Inflammatory macrophage (primary cell): ENCODE results near the gene RFTN1.

Source experiments
- DNase-seq, 2 donors: peaks; one replicate each; pipeline ENCODE4 v3.0.0-alpha.2; 2020 to 2022

RFTN1 gene

DNA sequence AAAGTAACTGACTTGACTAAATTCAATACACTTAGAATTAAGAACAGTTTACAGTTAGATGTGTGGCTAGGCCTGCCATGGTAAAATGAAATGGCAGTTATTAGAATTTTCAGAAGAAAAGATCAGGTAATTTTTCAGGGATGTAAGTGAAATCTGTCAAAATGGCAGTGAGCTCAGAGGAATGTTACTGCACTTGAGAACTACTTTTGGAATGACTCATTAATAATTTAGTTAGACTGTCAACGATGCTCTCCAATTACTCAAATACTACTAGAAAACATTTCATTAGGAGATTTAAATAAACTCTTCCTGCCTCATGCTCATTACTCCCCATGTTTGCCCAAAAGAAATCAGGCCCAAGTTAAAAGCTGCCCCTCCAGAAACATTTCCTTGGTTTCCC lies 84.4 kb downstream of the RFTN1 start:
- DNase-seq, result no peak

DNA sequence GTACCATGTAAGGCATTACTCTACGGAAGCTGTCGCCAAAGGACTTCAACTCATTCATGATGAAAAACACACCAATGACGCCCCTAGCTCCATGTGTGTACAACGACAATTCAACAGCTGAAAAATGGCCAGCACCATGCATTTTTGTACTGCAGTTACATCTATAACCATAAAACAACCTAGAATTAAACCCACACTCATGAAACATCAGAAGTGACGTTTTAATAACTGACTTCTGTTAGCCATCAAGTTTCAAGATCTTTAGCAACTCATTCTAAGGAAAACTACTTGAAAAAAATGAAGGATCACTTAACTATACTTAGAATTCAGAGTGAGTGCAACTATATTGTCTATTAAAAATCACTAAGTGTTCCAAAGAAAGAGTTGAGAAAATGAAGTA lies 84.9 kb downstream of the RFTN1 start:
- no peak for DNase-seq

DNA sequence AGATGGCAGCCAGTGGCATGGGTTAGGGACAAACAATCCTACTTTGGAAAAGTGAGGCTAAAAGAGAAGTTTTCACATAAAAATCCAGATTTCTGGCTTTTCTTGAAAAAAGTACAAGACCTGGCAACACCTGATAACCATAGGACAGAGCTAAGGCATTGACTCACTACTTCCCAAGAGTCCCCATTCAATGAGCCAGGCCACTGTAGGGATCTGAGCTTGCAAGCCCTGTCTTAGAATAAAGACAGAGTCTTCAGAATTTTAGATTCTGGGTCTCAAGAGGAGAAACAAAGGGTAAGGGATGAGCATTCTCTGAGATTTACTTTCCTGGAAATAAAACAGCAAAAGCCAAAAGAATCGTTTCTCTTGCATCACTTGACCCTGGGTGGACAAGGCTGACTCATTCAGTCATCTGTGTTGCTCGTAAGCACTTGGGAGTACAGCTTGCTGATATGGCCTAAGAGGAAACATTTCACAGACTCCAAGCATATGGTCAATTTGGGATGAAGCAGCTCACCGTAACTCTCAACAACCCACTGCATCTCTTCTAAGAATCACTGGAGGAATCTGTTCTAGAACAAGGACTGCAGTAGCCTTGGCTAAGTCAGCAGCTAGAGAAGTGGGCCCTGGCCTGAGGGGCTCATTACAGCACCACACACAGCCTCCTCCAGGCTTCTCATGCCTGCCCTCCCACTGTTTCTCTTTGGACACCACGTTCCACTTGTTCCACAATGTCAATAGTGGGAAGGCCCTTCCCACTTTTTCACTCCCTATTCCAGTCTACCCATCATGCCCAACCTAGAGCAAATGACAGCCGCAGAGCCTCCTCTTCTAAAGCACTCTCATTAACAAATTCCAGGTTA lies 86.2 kb downstream of the RFTN1 start:
- peak; percentile 83 to 89 for DNase-seq

DNA sequence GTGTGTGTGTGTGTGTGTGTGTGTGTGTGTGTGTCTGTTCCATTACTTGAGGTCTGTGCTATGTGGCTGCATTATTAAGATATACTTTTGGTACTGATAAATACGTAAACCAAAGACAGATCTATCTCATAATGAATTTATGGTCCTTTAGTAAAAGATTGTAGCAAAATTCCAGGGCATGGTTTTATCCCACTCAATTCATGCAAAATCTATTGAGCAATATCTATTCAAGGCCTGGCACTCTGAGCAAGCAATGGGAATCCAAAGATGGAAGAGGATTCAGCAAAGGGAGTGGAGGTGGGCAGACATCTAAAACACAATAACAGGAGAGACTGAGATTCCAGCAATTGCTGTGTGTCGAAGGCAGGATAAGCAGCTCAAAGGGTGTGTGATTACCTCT lies 86.8 kb downstream of the RFTN1 start:
- no peak for DNase-seq

DNA sequence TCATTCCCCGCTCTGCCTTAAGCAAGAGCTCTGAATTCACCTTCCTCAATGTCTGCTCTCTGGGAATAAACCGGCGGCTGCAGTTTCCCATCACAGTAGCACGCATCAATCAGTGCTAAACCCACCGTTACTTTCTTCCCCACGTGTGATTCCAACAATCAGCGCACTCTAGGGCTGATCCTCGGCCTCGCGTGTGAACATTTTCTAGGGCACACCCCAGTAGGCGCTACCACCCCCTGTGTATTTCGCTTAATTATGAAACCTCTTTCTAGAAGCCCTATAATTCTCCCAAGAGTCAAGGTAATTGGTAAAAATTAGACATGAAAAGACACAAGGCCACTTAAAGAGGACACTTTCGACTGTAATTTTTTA lies 87.5 kb downstream of the RFTN1 start:
- no peak for DNase-seq

DNA sequence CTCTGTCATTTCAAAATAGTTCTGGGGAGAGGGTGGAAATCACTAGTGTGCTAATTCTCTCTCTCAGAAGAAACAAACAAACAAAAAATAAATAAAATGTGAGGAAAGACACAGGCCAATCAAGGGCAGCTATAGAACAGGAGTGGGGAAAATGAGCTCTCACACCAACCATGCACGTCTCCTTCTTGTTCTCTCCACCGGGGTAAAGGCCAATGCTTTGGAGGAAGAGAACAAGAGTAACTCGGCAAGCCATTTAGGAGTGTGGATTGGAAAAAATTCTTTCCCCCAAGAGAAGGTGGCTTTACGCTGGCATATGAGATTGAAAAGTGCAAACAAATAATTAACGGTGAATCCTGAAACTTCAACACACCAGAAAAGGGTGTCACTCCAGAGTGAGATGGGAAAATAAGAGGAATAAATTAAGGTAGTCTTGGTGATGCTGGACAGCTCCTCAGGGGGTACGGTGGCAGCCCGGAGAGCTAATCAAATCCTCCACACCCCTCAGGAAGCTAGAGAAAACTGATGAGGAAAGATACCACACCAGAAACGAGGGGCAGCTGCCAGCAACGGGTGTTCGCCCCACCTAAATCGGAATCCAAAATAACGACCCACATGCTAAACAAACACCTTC lies 88.0 kb downstream of the RFTN1 start:
- no peak for DNase-seq

DNA sequence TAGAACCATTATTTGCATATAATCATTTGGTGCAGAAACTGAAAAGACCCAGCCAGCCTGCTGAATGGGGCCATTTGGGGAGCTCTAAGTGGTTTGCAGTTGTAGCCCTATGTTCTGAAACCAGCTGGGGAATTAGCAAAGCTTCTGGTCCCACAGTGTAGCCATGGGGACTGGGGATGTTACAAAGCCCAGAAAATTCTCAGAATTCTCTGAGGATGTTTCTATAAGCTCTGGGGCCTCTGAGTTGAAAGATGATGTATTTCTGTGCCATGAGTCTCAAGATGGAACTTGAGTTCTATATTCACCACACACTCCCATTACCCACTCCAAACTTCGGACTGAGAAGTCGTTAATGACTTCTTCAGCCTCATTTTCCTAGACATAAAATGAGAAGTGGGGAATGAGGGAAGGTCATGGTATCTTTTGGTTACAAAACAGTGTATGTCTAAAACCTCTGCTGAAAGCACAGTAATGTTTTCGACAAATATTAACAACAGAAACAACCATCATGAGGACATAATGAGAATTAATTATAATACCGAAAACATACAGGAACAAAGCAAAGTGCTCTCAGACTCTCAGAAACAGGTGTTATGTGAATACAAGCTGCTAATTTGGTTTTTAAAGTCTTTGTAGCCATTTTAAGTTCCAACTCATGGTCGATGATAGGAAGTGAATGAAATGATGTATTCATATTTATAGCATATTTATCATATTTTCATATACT lies 89.4 kb downstream of the RFTN1 start:
- no peak for DNase-seq

DNA sequence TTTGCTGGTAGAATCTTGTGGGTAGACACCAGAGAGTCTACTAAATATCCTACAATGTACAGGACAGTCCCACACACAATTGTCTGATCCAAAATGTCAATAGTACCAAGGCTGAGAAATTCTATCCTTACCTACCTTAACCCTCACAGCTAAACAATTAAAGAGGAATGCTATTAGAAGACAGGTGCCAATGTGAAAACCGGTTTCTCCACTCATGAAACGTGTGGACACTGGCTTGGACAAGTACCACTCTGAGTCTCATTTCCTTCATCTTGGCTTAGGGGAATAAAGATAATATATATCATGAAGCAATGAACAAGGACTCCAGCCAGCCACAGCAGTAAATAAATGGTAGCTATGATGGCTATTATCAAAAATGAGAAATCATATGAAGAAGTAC lies 90.2 kb downstream of the RFTN1 start:
- DNase-seq, result no peak

DNA sequence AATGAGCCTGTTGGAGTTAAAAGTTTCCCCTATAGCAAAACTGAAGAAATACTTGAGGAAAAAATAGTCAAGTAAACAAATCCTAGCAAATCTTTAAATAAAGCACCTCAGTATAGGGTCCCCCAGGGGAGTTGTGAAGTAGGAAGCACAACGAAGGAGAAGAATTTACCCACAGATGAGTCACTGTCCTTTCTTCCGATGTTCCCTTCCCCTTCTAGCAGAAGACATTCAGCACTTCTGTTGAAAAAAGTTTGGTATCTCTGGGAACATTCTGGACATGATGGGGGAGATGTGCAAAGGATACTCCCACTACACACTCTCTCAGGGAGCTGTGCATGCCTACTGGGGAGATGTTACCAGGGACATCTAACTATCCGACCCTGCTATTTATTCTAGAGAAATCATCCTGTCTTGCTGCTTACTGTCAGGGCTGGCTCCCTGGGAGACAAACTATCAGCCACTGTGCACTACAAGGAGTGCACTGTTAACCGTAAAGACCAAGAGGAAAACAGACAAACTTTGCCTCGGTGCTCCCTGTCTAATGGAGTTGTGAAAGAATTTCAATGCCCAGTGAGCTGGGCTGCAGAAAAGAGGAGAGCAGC lies 93.8 kb downstream of the RFTN1 start:
- DNase-seq, result peak; percentile 7 to 27

DNA sequence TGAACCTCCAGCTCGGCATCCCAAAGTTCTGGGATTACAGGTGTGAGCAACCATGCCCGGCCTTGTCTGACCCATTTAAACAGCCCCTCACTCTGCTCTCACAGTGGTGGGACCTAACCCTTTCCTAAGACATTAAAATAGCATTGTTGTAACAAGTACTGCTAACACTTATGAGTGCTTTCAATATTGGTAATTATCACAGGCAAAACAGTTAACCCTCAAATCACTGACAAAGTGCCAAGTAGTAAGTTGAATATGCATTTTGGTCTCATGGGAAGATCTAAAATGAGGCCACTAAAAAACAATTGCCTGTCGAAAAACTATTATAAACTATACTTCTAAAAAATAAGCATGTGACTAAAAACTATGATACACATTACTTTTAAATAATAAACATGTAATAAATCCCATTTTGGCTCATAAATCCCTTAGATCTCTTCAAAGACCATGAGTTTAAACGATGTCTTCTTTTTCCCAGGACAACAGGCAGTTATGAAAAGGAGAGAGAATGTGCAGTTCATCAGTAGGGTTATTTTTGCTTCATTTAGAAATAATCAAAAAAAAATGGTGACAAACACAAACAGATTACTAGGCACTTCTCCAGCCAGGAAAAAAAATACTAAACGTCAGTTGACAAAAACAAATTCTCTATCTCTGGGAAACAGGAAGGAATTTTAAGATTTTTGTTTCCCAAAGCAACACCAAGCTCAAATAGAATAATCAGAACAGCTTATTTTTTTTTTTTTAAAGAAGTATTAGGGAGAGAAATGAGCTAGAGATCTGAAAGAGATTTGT lies 95.4 kb downstream of the RFTN1 start:
- no peak for DNase-seq

DNA sequence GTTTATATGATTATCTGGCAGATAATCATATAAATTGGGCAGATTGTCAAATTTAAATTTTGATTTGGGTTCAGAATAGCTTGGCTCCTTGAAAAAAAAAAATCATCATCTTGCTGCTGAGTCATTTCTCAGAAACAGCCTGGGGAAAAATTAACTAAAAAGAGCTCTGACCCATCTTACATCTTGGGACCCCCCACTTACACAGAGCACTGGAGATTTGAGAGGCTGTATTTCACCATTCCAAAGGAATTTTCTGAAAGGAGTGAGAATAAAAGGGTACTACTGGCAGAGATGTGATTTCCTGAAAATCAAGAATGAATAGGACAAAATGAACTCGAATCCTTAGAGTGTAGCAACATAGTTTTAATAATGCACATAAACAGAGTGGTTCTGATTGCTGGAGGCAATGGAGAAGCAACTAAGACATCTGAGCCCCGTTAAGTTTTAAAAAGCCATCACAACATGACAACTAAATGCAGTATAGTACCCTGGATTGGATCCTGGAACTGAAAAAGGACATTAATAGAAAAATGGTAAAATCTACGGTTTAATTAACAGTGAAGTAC lies 97.5 kb downstream of the RFTN1 start:
- no peak for DNase-seq

DNA sequence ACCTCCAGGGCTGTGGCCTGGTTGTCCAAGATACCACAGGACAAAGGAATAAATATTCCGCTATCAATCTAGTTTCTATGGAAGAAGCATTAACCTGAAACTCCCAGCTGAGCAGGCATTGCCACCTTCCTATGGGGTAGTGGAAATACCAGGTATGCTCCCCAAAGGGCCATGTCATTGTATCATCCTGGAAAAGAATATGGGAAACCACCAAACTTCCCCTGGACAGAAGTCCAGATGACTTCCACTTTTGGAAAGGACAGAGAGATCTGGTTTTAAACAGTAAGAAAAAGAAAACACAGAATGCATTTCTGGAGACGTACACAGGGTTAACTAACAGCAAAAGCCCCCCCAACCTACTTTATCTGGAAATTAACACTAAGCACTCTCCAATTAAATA lies 100.2 kb downstream of the RFTN1 start:
- no peak for DNase-seq

DNA sequence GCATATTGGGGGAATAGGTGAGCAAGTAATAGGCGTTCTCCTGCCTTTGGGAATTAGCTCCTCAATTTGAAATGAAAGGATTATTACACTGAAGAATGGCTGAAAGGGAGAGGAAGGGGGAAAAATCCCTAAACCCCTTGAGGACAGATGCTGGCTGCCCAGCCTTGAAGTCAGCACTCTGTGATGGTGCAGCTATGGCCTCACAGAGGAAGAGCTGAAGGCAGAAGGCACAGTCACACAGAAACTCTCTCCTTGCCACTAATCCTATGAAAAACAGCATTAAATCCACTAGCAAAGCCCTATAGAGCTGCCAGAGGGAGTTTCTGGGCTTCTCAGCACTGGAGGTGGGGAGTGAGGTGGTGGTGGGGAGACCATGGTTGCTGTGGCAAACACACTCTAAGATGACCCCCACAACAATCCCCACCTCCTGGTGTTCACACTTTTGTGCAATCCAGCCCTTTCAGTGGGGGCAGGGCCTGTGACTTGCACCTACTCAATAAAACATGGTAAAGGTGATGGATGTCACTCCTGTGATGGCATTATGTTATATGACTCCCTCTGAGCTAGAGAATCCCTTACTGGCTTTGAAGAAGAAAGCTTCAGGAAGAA lies 101.2 kb downstream of the RFTN1 start:
- no peak for DNase-seq

DNA sequence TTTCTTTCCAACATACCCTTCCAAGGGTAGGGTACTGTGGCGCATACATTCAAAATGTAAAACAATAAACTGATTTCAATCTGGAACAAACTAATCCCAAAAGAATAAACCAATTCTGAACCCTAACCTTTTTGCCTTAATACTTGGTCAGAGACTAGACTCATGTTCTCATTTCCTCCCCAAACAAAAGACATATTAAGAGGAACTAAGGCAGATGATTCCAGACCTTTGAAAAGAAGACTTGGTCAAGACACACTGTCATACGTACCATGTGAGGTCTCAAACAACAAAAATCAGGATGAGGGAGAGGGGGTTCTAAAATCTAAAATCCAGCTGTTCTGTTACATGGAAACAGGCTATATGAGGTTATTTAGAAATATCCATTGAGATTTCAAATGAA lies 102.1 kb downstream of the RFTN1 start:
- DNase-seq, result peak; percentile 58 to 66

DNA sequence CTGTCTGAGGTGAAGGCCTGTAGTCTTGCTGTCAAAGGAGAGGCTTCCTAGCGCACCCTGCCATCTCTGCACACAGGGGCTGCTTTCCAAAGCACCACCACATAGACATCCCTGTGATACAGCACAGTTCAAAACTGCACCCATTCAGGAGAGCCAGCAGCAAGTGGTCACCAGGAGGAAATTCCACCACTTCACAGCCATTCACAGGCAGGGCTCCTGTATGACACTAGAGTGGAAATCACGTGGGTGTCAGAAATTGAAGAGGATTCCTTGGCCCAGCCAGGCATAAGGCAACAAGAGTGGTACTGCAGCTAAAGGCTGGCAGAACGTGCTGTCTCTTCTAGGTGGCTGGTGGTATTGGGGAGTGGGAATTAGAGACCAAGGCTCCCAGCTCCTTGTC lies 102.8 kb downstream of the RFTN1 start:
- peak in 1 of 2 donors; percentile 28 for DNase-seq

DNA sequence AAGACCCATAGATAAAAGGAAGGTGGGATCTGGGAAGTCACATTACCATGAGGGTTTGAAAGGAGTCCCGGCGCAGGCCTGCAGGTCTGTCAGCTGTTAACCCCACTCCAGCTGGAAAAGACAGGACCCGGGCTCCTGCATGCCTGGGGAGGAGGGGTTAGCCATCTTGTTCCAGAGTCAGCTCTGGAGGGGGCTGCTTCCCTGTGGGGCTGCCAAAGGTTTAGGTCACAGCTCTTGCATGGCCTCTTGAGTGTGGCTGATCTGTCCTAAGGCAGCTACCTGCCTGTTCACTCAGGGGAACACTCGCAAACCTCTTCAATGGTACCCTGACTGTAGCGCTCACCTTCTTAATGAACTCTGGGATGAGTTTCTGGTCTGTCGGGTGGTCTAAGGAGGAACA lies 104.5 kb downstream of the RFTN1 start:
- no peak for DNase-seq

DNA sequence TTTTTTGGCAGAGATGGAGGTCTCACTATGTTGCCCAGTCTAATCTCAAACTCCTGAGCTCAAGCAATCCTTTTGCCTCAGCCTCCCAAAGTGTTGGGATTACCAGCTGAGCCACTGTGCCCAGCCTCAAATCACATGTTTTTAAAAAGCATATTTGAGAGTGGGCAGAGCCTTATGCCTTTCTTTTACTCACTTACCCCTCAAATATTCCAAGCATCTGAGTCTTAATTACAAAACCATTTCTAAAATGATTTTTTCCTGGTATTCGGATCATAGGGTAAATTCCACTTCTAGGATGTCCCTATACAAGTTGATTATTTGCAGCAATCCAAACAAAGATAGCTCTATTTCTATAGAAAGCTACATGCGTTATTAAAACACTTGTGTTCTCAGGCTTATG lies 106.1 kb downstream of the RFTN1 start:
- no peak for DNase-seq

DNA sequence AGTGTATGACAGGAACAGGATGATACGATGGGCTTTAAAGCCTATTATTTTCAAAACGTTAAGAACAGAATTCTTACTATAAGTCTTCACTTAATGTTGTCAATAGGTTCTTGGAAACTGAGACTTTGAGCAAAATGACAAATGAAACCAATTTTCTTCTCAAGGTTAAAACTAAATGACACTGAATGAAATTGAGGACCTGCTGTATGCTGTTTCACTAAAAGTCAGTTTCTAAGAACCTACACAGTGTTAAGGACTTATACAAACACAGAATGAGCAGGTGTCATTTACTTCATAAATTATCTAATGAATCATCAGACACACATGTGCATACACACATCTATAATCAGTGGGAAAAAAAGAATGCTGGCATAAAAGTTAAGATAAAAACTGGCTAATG lies 106.9 kb downstream of the RFTN1 start:
- DNase-seq, result no peak

DNA sequence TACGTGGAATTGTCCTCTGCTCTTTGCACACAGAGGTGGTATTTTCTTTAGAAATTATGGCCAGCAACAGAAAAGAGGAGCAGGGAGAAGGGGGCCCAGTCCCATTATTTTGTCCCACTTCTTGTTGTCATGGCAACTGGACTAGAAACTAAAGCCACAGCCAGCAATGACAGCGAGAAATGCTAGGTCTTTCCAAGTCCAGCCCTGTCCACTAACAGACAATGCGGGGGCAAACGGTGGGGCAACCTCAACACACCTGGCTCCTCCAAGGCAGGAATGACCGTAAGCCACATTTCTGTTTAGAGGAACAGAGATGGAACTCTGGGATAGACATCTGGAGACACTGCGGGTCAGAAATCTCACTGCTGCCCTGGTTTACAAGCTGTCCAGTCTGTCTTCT lies 107.3 kb downstream of the RFTN1 start:
- DNase-seq, result no peak

DNA sequence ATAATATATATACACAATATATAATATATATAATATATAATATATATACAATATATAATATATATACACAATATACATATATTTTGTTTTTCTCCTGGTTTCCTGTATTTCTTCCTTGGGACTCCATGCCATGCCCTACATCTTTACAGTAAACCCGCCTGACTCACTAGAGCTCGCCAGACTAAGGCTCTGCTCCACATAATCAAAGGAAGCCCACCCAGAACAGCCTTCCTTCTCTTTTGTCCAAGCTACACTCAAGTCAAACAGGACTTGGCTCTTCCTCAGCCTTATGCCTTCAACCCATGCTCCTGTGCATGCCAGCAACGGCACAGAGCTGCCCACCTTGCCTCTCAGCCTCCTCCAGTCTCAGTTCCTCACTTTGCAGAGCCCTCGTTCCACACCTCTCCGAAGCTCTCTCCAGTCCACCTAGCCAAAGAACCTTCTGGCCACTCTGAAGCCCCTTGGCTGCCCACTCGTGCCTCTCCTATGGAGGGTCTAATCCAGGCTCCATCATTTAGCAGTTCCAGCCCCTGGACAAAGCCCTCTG lies 109.1 kb downstream of the RFTN1 start:
- no peak for DNase-seq

DNA sequence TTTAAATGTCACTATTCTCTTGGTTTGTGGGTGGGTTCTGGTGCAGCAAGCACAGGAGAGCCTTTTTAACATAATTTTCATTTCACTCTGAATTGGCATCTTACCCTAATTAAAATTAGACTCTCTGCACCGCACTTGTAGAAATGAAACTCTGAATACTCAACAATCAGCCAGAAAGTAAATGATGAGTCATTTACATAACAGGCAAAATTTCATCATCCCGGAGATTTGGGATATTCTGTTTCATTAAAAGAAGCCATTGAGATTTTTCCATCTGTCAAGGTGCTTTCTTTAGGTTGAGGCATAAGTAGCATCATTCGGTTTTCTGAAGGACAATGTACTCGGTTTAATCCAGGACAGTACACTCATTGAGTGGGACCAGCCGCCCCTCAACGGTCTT lies 111.0 kb downstream of the RFTN1 start:
- DNase-seq, result no peak
